KOPT-K1 (cell line): ENCODE data around the gene SOCS2.

Experiments
- H3K27ac ChIP-seq: fragments of 200-600 bp; sonication (generic); 2 replicates; pipeline ENCODE4 v1.5.1; 2016; ENCODE audit warnings: antibody characterized with exemption, mild to moderate bottlenecking, low read depth, low read length; ENCODE audit not compliant: poor library complexity, severe bottlenecking
- H3K36me3 ChIP-seq: fragments of 200-600 bp; sonication (generic); 2 replicates; pipeline ENCODE4 v1.5.1; 2017; ENCODE audit warnings: antibody characterized with exemption, mild to moderate bottlenecking, low read length, moderate library complexity; ENCODE audit not compliant: insufficient read depth
- H3K9me3 ChIP-seq: fragments of 200-600 bp; sonication (generic); 2 replicates; pipeline ENCODE4 v1.5.1; 2017; ENCODE audit warnings: antibody characterized with exemption, low read length, mild to moderate bottlenecking; ENCODE audit not compliant: insufficient read depth, poor library complexity, severe bottlenecking

SOCS2 gene

GRCh38 chr12:93573552-93574223 is 1.2 kb downstream of the SOCS2 start:
- Histone ChIP-seq H3K9me3 (no peaks in the 10 kb centered on the region), H3K27ac (no peak overlapping the region), H3K36me3 (peaks cover 57% of the 10 kb centered on the region)

- Histone ChIP-seq H3K36me3 (peaks cover 69% of the 10 kb centered on the region), H3K9me3 (no peaks in the 10 kb centered on the region), H3K27ac (no peak overlapping the region)
Observed at GRCh38 chr12:93577222-93577621, 4.7 kb downstream of the SOCS2 start.

GRCh38 chr12:93578221-93578620 is 5.7 kb downstream of the SOCS2 start:
- H3K9me3 ChIP-seq = no peaks in the 10 kb centered on the region
- no peak overlapping the region for H3K27ac ChIP-seq
- H3K36me3 ChIP-seq = peaks cover 62% of the 10 kb centered on the region

GRCh38 chr12:93580682-93581081 is 8.2 kb downstream of the SOCS2 start:
- H3K9me3 ChIP-seq = no peaks in the 10 kb centered on the region
- H3K36me3 ChIP-seq = peaks cover 40% of the 10 kb centered on the region
- no peak overlapping the region for H3K27ac ChIP-seq

- Histone ChIP-seq H3K27ac (no peak overlapping the region), H3K9me3 (no peaks in the 10 kb centered on the region), H3K36me3 (peaks cover 33% of the 10 kb centered on the region)
Observed at GRCh38 chr12:93581370-93581769, 8.9 kb downstream of the SOCS2 start.

GRCh38 chr12:93582351-93582750 is 9.9 kb downstream of the SOCS2 start:
- Histone ChIP-seq H3K9me3 (no peaks in the 10 kb centered on the region), H3K36me3 (peaks cover 23% of the 10 kb centered on the region), H3K27ac (no peak overlapping the region)

- Histone ChIP-seq H3K9me3 (no peaks in the 10 kb centered on the region), H3K27ac (no peak overlapping the region), H3K36me3 (peaks cover 11% of the 10 kb centered on the region)
Observed at GRCh38 chr12:93583627-93584392, 11.3 kb downstream of the SOCS2 start.

GRCh38 chr12:93585247-93585646 is 12.8 kb downstream of the SOCS2 start:
- Histone ChIP-seq H3K36me3 (no peaks in the 10 kb centered on the region), H3K9me3 (no peaks in the 10 kb centered on the region), H3K27ac (no peak overlapping the region)

- no peak overlapping the region for H3K27ac ChIP-seq
- H3K9me3 ChIP-seq = no peaks in the 10 kb centered on the region
- no peaks in the 10 kb centered on the region for H3K36me3 ChIP-seq
Observed at GRCh38 chr12:93587611-93588010, 15.1 kb downstream of the SOCS2 start.

- Histone ChIP-seq H3K36me3 (no peaks in the 10 kb centered on the region), H3K27ac (peak overlapping the region; percentile 4), H3K9me3 (no peaks in the 10 kb centered on the region)
Observed at GRCh38 chr12:93589081-93589480, 16.6 kb downstream of the SOCS2 start.

- no peaks in the 10 kb centered on the region for H3K36me3 ChIP-seq
- H3K9me3 ChIP-seq = no peaks in the 10 kb centered on the region
- H3K27ac ChIP-seq = peak overlapping the region; percentile 43
Observed at GRCh38 chr12:93591137-93591868, 18.8 kb downstream of the SOCS2 start.

GRCh38 chr12:93592641-93593406 is 20.3 kb downstream of the SOCS2 start:
- Histone ChIP-seq H3K27ac (no peak overlapping the region), H3K9me3 (no peaks in the 10 kb centered on the region), H3K36me3 (no peaks in the 10 kb centered on the region)

GRCh38 chr12:93593843-93594242 is 21.4 kb downstream of the SOCS2 start:
- no peaks in the 10 kb centered on the region for H3K9me3 ChIP-seq
- no peaks in the 10 kb centered on the region for H3K36me3 ChIP-seq
- no peak overlapping the region for H3K27ac ChIP-seq

GRCh38 chr12:93594766-93595311 is 22.4 kb downstream of the SOCS2 start:
- no peaks in the 10 kb centered on the region for H3K9me3 ChIP-seq
- no peak overlapping the region for H3K27ac ChIP-seq
- no peaks in the 10 kb centered on the region for H3K36me3 ChIP-seq
